GDM1 (cell line): ENCODE data around the gene FCER1G.
"Not testable (repeated sequence)": the region's sequence is repeated elsewhere in the genome, so short reads cannot be mapped to it uniquely, and the experiment has no call there.

ENCODE experiments used
- DNase-seq: peaks from one replicate; lab custom pipeline; 2025; lab: John Stamatoyannopoulos, UW

FCER1G gene

GRCh38 chr1:161229896-161230295 lies 14.8 kb downstream of the FCER1G start:
- DNase-seq, result peak; percentile 36

DNA sequence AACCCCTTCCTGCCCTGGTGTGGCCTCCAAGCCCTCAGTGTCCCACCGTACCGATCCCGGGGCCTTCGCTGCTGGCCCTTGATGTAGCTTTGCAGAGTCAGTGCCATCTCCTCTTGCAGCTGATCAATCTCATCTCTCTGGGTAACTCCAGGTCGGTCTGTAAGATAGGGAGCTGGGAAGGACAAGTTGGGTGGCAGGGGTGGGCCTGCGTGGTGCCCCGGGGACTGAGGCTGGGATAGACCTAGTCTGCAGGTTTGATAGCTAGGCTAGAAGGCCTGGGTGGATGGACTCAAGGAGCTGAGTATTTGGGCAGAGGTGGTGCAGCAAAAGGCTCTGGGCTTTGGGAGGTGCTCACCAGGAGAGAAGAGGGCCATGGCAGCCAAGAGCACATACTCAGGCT lies 15.7 kb downstream of the FCER1G start:
- DNase-seq, result no peak

DNA sequence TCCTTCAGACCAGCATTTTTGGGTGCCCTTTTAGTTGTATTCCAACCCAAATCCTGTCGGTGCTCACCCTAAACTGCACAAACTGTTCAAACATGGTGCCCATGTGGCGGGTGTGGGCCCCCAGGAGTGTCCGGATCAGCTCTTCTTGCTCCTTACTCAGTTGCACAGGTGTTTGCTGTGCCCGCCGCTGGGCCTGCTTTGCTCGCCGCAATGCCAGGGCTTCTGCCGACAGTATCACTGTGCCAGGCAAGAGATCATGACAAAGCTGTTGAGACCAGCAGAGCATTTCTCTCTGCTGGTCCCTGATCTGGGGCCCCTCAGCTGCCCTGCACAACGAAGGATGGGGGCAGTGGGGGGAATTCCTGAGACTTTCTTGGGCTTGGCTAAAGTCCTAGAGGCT lies 18.0 kb downstream of the FCER1G start:
- DNase-seq, result no peak

GRCh38 chr1:161235957-161236775 lies 21.1 kb downstream of the FCER1G start:
- no peak for DNase-seq

GRCh38 chr1:161238039-161238473 lies 23.0 kb downstream of the FCER1G start, which contains the start of gene NR1I3:
TSS of gene NR1I3 (minus strand) at chr1:161238203. CDS start at chr1:161236565, 1,638 bp downstream.
- DNase-seq, result no peak

- DNase-seq, result no peak
These were observed 26.6 kb downstream of the FCER1G start for GRCh38 chr1:161241682-161242081.

GRCh38 chr1:161242313-161242712 lies 27.2 kb downstream of the FCER1G start:
- no peak for DNase-seq

DNA sequence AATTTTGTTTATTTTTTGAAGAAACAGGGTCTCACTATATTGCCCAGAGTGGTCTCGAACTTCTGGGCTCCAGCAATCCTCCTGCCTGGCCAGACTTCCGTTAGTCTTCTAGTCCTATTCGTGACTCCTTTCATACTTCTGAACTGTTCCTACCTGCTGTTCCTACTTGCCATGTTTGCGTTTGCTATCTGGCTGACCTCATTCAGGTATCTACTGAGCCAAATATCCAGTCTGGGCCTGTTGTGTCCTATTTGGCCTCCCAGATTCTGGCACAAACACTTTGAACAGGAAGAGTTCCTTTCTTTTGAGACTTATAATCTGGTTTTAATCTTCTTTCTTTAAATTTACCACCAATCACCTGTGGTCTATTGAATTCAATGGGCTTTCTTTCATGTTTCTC lies 29.8 kb downstream of the FCER1G start:
- DNase-seq, result no peak

DNA sequence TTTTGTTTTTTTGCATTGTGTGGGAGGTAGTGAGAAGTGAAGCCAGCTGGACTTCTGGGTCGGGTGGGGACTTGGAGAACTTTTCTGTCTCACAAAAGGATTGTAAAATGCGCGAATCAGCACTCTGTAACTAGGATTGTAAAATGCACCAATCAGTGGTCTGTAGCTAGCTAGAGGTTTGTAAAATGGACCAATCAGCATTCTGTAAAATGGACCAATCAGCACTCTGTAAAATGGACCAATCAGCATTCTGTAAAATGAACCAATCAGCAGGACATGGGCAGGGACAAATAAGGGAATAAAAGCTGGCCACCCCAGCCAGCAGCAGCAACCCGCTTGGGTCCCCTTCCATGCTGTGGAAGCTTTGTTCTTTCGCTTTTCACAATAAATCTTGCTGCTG lies 35.0 kb downstream of the FCER1G start:
- DNase-seq, result not testable (repeated sequence)

DNA sequence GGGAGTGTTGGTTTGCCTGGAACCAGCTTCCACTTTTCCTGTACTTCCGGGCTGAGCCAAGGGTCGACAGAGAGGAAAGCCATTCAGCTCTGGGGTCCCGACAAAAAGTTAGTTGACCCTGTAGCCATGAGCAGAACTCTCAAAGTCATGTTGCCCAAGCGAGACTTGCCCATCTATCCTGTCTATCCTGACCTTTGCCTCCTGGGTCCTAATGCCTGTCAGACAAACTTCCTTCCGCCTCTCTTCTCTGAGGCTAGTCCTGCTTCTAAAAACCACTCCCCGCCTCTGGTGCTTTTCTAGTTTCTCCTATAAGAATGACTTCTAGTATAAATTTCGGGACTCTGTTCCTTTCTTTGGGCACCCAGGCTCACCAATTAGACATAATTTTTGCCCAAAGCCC lies 35.7 kb downstream of the FCER1G start:
- DNase-seq, result no peak

- no peak for DNase-seq
These were observed 36.5 kb downstream of the FCER1G start for GRCh38 chr1:161251579-161251978.

- not testable (repeated sequence) for DNase-seq
These were observed 40.2 kb downstream of the FCER1G start for GRCh38 chr1:161255302-161255701.

GRCh38 chr1:161255955-161256520 lies 40.9 kb downstream of the FCER1G start:
- not testable (repeated sequence) for DNase-seq

GRCh38 chr1:161257109-161257508 lies 42.0 kb downstream of the FCER1G start:
- DNase-seq, result not testable (repeated sequence)

DNA sequence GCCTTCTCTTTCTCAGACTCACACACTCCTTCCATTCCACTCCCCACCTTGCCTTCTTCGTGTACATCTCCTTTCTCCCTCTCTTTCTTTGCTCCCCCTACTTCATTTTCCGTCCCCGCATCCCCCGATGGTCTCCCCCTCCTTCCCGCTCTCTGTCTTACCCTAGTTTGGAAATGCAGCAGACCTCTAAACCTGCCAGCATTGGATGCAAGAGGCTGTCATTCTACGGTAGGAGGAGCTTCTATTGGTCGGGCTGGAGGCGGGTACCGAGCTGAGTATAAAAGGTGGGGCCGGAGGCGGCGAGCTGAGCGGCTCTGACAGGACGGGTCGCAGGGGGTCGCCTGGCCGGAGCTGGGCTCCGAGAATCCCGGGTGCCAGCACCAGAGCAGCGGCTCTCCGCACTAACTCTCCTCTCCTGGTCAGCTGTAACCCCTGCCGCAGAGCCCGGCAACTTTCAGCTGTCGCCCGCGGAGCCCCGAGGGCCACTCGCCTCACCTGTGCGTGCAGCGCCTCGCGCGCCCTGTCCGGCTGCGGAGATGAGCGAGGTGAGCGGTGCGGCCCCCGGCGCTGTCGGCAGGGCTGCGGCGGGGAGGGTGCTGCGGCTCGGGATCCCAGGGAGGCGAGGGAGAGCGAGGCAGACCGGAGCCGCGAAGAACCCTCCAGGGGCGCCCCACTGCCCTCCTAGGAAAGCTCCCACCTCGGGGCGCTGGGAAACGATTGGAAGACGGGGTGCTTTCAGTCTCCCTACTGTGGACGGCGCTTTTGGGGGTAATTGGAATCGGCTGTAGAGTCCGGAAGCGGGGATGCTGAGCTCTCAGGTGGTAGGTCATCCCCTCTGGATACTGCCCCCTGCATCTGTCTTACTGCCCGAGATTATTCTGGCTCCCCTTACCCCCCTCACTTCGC lies 43.6 kb downstream of the FCER1G start, which contains the start of gene PCP4L1:
Gene PCP4L1, plus strand, starts transcription at position 307 of the 906 bp plus-strand sequence. Its CDS starts 230 bp downstream, at position 537.
- no peak for DNase-seq

GRCh38 chr1:161259345-161259702 lies 44.2 kb downstream of the FCER1G start:
- no peak for DNase-seq

GRCh38 chr1:161259765-161260164 lies 44.7 kb downstream of the FCER1G start:
- DNase-seq, result no peak

DNA sequence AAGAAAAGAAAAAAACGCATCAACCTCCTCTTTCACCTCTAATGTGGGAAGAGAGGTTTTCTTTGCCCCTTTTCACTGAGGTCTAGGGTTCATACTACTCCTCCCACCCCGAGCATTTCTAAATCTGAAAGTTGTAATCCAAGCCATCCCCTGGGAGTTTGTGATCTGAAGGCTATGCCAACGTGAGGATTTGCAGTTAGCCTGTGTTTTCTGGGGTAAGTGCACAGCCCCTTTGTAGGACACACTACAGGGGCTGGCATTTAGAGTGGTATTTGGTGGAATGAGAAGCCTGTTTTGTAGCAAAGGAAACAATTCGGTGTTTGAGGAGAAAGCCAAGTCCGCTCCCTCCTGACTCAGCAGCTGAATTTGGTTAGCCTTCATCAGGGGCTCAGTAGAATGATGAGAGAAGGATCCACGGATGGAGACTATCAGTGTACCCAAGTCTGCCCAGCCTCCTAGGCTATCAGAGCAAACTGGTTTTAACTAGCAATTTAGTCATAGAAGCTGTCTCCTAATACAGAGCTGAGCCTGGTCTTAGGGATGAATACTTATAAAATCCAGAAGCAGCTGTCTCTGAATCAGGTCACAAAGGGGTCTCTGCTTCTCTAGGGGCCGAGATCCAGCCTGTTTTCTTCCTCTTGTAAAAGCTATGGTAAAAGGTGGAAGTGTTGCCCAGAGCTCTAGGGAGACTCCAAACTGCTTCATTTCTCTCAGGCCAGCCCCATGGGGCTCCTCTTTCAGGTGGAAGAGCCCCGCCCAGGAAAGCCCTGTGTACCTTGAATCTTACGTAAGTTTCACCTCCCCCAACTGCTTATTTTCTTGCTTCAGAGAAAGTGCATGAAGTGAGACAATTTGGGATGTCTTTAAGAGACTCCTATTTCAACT lies 45.5 kb downstream of the FCER1G start:
- no peak for DNase-seq

DNA sequence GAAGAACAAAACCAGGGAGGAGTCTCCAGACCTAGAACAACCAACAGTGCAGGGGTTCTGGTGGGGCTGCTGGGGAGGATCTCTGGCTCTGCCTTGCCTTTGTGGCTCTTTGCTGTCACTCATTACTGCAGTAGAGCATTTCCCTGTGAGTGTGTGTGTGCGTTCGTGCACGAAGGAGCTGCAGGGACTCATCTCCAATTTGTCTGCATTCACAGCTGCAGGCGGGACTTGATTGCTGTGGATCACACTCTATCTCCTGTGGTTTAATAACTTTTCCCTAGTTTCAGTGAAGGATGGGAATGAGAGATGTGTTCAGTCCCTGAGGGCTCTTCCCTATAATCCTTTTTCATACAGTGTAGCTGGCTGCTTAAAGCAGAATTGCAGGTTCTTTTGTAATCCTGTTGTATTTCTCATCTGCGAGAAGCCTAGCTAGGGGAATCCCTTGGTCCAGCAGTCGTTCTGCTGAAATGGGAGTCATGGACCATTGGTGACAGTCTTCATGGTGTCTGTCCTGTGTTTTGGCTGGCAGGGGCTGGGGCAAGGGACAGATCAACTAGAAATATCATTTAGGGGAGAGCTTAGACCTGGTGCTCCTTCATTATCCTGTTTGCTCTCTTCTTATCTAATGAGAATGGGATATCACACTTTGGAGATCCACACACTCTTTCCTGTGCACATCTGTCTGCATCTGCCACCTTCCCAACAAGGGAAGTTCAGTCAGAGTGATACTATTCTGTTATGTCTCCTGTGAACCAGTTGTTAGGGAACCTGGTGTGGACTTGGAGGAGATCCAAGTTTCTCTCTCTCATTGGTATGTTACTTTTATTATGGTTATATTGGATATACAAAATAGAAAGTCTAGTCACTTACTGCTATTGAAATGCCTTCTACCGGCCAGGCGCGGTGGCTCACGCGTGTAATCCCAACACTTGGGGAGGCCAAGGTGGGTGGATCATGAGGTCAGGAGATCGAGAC lies 46.5 kb downstream of the FCER1G start:
- peak; percentile 19 for DNase-seq

- DNase-seq, result no peak
These were observed 50.2 kb downstream of the FCER1G start for GRCh38 chr1:161265305-161265704.
